Measurements from ENCODE around the gene COL21A1.

- TF ChIP-seq POLR2A (IDR thresholded peaks at IDR 0.05; ENCODE audit: low read length) = no peak
- no peak for TF ChIP-seq GATA1 (IDR thresholded peaks at IDR 0.05; ENCODE audit: low read depth, low read length)
These were observed 131.7 kb downstream of the COL21A1 start for GRCh38 chr6:56115715-56116114.
